Measurements from ENCODE around the gene DNASE1L3. TPM values are rescaled to one million over a fixed set of nuclear protein-coding genes. Genes with fewer than 3 reads are reported as not detected.
A peak's percentile ranks its signal among the peaks of the same experiment; 100 is the strongest.

Gene DNASE1L3
- total and polyA plus RNA-seq, 2 of the 13 experiments (the other 11 are each of a cell fraction or from before 2014, with no cell fraction given), result 0.86 to 1.7 TPM

- TF ChIP-seq, protein P1, sequence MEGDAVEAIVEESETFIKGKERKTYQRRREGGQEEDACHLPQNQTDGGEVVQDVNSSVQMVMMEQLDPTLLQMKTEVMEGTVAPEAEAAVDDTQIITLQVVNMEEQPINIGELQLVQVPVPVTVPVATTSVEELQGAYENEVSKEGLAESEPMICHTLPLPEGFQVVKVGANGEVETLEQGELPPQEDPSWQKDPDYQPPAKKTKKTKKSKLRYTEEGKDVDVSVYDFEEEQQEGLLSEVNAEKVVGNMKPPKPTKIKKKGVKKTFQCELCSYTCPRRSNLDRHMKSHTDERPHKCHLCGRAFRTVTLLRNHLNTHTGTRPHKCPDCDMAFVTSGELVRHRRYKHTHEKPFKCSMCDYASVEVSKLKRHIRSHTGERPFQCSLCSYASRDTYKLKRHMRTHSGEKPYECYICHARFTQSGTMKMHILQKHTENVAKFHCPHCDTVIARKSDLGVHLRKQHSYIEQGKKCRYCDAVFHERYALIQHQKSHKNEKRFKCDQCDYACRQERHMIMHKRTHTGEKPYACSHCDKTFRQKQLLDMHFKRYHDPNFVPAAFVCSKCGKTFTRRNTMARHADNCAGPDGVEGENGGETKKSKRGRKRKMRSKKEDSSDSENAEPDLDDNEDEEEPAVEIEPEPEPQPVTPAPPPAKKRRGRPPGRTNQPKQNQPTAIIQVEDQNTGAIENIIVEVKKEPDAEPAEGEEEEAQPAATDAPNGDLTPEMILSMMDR (CRISPR knock-in tag; IDR thresholded peaks at IDR 0.05), result peak; percentile 82
- TF ChIP-seq SP4 (CRISPR knock-in tag; IDR thresholded peaks at IDR 0.05) (0 out of 2 replicates have a peak, but pooled peaks have one; percentile 46), SNAPC2 (CRISPR knock-in tag; IDR thresholded peaks at IDR 0.05) (no peak), ZNF788 (CRISPR knock-in tag; IDR thresholded peaks at IDR 0.05; ENCODE audit: borderline replicate concordance) (0 out of 2 replicates have a peak, but pooled peaks have one; percentile 34), ZNF274 (CRISPR knock-in tag; IDR thresholded peaks at IDR 0.05) (0 out of 2 replicates have a peak, but pooled peaks have one; percentile 54), ZNF761 (CRISPR knock-in tag; conservative IDR thresholded peaks at IDR 0.05) (no peak), ZNF784 (CRISPR knock-in tag; IDR thresholded peaks at IDR 0.05; ENCODE audit: borderline replicate concordance) (peak; percentile 79; the same call in 1 of the 2 replicates), ZNF138 (CRISPR knock-in tag; IDR thresholded peaks at IDR 0.05; ENCODE audit: low read depth) (0 out of 2 replicates have a peak, but pooled peaks have one; percentile 18), BORCS8-MEF2B (CRISPR knock-in tag; IDR thresholded peaks at IDR 0.05) (0 out of 2 replicates have a peak, but pooled peaks have one; percentile 17), RAD51 (IDR thresholded peaks at IDR 0.05; ENCODE audit: borderline replicate concordance) (no peak), GMEB1 (CRISPR knock-in tag; IDR thresholded peaks at IDR 0.05; ENCODE audit: borderline replicate concordance) (no peak)
- TF ChIP-seq, protein P2, sequence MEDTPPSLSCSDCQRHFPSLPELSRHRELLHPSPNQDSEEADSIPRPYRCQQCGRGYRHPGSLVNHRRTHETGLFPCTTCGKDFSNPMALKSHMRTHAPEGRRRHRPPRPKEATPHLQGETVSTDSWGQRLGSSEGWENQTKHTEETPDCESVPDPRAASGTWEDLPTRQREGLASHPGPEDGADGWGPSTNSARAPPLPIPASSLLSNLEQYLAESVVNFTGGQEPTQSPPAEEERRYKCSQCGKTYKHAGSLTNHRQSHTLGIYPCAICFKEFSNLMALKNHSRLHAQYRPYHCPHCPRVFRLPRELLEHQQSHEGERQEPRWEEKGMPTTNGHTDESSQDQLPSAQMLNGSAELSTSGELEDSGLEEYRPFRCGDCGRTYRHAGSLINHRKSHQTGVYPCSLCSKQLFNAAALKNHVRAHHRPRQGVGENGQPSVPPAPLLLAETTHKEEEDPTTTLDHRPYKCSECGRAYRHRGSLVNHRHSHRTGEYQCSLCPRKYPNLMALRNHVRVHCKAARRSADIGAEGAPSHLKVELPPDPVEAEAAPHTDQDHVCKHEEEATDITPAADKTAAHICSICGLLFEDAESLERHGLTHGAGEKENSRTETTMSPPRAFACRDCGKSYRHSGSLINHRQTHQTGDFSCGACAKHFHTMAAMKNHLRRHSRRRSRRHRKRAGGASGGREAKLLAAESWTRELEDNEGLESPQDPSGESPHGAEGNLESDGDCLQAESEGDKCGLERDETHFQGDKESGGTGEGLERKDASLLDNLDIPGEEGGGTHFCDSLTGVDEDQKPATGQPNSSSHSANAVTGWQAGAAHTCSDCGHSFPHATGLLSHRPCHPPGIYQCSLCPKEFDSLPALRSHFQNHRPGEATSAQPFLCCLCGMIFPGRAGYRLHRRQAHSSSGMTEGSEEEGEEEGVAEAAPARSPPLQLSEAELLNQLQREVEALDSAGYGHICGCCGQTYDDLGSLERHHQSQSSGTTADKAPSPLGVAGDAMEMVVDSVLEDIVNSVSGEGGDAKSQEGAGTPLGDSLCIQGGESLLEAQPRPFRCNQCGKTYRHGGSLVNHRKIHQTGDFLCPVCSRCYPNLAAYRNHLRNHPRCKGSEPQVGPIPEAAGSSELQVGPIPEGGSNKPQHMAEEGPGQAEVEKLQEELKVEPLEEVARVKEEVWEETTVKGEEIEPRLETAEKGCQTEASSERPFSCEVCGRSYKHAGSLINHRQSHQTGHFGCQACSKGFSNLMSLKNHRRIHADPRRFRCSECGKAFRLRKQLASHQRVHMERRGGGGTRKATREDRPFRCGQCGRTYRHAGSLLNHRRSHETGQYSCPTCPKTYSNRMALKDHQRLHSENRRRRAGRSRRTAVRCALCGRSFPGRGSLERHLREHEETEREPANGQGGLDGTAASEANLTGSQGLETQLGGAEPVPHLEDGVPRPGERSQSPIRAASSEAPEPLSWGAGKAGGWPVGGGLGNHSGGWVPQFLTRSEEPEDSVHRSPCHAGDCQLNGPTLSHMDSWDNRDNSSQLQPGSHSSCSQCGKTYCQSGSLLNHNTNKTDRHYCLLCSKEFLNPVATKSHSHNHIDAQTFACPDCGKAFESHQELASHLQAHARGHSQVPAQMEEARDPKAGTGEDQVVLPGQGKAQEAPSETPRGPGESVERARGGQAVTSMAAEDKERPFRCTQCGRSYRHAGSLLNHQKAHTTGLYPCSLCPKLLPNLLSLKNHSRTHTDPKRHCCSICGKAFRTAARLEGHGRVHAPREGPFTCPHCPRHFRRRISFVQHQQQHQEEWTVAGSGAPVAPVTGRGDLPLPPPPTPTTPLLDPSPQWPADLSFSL (CRISPR knock-in tag; IDR thresholded peaks at IDR 0.05), result peak; percentile 19; the same call in 1 of the 2 replicates
These were observed 43.1 kb downstream of the DNASE1L3 start (continued) for GRCh38 chr3:58167431-58168351.
